Transverse colon (tissue), 4 donors: ENCODE data around the gene HAO2. TPM values are rescaled to one million over a fixed set of nuclear protein-coding genes. Genes with fewer than 3 reads are reported as not detected.

Source experiments
- DNase-seq: peaks from one replicate; pipeline ENCODE4 v3.0.0-alpha.2; 2019
- H3K27ac ChIP-seq, 4 donors: fragments of 200-600 bp; sonication (generic); 2 replicates each; pipeline ENCODE4 v1.5.1; 2016 to 2018; ENCODE audit warnings: inconsistent platforms in 4 of 4
- H3K27me3 ChIP-seq: fragments of 200-600 bp; sonication (generic); 2 replicates; pipeline ENCODE4 v1.5.1; 2017; ENCODE audit warnings: inconsistent platforms
- H3K36me3 ChIP-seq, 4 donors: fragments of 200-600 bp; sonication (generic); 2 replicates each; pipeline ENCODE4 v1.5.1; 2017 to 2019; ENCODE audit warnings: inconsistent platforms in 4 of 4
- H3K4me1 ChIP-seq, 4 donors: fragments of 200-600 bp; sonication (generic); 2 replicates each; pipeline ENCODE4 v1.5.1; 2017 to 2020; ENCODE audit warnings: inconsistent platforms in 4 of 4
- H3K4me3 ChIP-seq, 4 donors: fragments of 200-600 bp; sonication (generic); 1 replicate in 1 of 4; 2 replicates in 3 of 4; pipeline versions ENCODE4 v1.5.1 to v1.6.1; 2017 to 2019; ENCODE audit warnings: inconsistent platforms in 4 of 4
- H3K9me3 ChIP-seq, 2 donors: fragments of 200-600 bp; sonication (generic); 2 replicates each; pipeline ENCODE4 v1.5.1; 2017 to 2019; ENCODE audit warnings: inconsistent platforms in 2 of 2
- EP300 ChIP-seq: sonication (generic); formaldehyde crosslinking; IDR thresholded peaks from one replicate; pipeline ENCODE4 v1.6.1; 2017; ENCODE audit warnings: antibody characterized with exemption, low read depth
- POLR2A ChIP-seq: fragments of 450-650 bp; IDR thresholded peaks from one replicate; pipeline ENCODE4 v1.6.1; 2016; ENCODE audit warnings: antibody characterized with exemption, mild to moderate bottlenecking, moderate library complexity
- POLR2AphosphoS5 ChIP-seq, 3 donors: sonication (generic); formaldehyde crosslinking; IDR thresholded peaks; one replicate each; pipeline ENCODE4 v1.6.1; 2016; ENCODE audit warnings: antibody characterized with exemption in 3 of 3
- WGBS, 2 donors: methylation state at CpG; one replicate each; pipeline ENCODE4 v1.1.5; 2018; ENCODE audit warnings: low coverage in 1 of 2; 5-methylcytosine and 5-hydroxymethylcytosine counted together
- in situ Hi-C, 4 donors: fragments of 200-750 bp; cut with MboI; loops; one replicate each; pipeline versions ENCODE4 v1.15.0 to v1.15.1; 2017; ENCODE audit warnings: low sequenced_read_pairs in 3 of 4, low pct_ligation_motif_present in 1 of 4, low pct_unique_long_range_greater_than_20kb in 1 of 4
- intact Hi-C: fragments of 100-400 bp; cut with DNase I; formaldehyde crosslinking; loops from one replicate; pipeline ENCODE4 v1.15.1; 2023; ENCODE audit warnings: low total_unique reads
- total RNA-seq, 4 donors: library from RNA; depleted of rRNA; stranded (reverse); fragments of >200 nt; gene quantifications; one replicate each; pipeline ENCODE4 v1.1.0, GENCODE V29; 2016
- TF ChIP-seq, protein P1 (sequence below), 5 experiments: fragments of 200-600 bp in 3 of 5; fragments of 450-650 bp in 2 of 5; sonication (generic) in 3 of 5; IDR thresholded peaks; 1 replicate in 2 of 5; 2 replicates in 3 of 5; pipeline ENCODE4 v1.5.1; 2016 to 2017; ENCODE audit warnings: antibody characterized with exemption in 5 of 5, inconsistent platforms in 3 of 5, mild to moderate bottlenecking in 2 of 5, moderate library complexity in 1 of 5

Gene HAO2
- total RNA-seq, 4 donors from 2014 or later = not detected

GRCh38 chr1:119380304-119380703, 11.7 kb downstream of the HAO2 start:
- H3K27me3 ChIP-seq = no peaks in the 10 kb centered on the region
- H3K27ac ChIP-seq = no peak overlapping the region
- 67 to 83% methylated on average over 1 to 2 of the region's 2 CpGs for WGBS, 2 donors
- H3K36me3 ChIP-seq = no peaks in the 10 kb centered on the region
- no peak for DNase-seq
- H3K9me3 ChIP-seq = no peaks in the 10 kb centered on the region
- in situ Hi-C loops (no loop called here), intact Hi-C loops (no loop called here)
- TF ChIP-seq EP300 (no peak), POLR2A (no peak), POLR2AphosphoS5 (IDR thresholded peaks at IDR 0.05) (no peak)
- TF ChIP-seq, protein P1, sequence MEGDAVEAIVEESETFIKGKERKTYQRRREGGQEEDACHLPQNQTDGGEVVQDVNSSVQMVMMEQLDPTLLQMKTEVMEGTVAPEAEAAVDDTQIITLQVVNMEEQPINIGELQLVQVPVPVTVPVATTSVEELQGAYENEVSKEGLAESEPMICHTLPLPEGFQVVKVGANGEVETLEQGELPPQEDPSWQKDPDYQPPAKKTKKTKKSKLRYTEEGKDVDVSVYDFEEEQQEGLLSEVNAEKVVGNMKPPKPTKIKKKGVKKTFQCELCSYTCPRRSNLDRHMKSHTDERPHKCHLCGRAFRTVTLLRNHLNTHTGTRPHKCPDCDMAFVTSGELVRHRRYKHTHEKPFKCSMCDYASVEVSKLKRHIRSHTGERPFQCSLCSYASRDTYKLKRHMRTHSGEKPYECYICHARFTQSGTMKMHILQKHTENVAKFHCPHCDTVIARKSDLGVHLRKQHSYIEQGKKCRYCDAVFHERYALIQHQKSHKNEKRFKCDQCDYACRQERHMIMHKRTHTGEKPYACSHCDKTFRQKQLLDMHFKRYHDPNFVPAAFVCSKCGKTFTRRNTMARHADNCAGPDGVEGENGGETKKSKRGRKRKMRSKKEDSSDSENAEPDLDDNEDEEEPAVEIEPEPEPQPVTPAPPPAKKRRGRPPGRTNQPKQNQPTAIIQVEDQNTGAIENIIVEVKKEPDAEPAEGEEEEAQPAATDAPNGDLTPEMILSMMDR (IDR thresholded peaks at IDR 0.05) = no peak
- H3K4me3 ChIP-seq = no peak overlapping the region
- no peaks in the 10 kb centered on the region for H3K4me1 ChIP-seq

- no peaks in the 10 kb centered on the region for H3K27me3 ChIP-seq
- H3K27ac ChIP-seq = no peak overlapping the region
- WGBS, 2 donors = 88 to 100% methylated on average over 2 to 5 of the region's 5 CpGs
- TF ChIP-seq POLR2AphosphoS5 (IDR thresholded peaks at IDR 0.05) (no peak), EP300 (no peak), POLR2A (no peak)
- TF ChIP-seq, protein P1 (IDR thresholded peaks at IDR 0.05) = no peak
- H3K4me3 ChIP-seq = no peak overlapping the region
- in situ Hi-C loops = no loop called here
- intact Hi-C loops = no loop called here
- H3K4me1 ChIP-seq = no peaks in the 10 kb centered on the region
- DNase-seq = no peak
- H3K9me3 ChIP-seq = no peaks in the 10 kb centered on the region
- no peaks in the 10 kb centered on the region for H3K36me3 ChIP-seq
These were observed 12.5 kb downstream of the HAO2 start for GRCh38 chr1:119380983-119381662.

DNA sequence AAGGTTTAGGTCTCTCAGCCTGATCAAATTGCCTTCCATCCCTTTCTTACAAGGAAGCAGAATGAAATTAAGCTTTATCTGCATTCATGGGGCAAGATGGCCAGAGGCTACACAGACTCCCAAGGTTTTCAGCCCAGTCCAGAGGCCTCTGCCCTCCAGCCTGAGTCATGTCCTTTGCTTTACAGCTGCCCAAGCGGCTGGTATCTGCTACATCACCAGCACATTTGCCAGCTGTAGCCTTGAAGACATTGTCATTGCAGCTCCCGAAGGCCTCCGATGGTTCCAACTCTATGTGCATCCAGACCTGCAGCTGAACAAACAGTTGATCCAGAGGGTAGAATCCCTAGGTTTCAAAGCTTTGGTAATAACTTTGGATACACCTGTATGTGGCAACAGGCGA, 16.0 kb downstream of the HAO2 start:
- in situ Hi-C loops (no loop called here), intact Hi-C loops (no loop called here)
- Histone ChIP-seq H3K9me3 (no peaks in the 10 kb centered on the region), H3K27me3 (no peaks in the 10 kb centered on the region), H3K36me3 (no peaks in the 10 kb centered on the region), H3K27ac (no peak overlapping the region), H3K4me1 (no peaks in the 10 kb centered on the region), H3K4me3 (no peak overlapping the region)
- no peak for DNase-seq
- TF ChIP-seq EP300 (no peak), POLR2AphosphoS5 (IDR thresholded peaks at IDR 0.05) (no peak), POLR2A (no peak)
- TF ChIP-seq, protein P1 (IDR thresholded peaks at IDR 0.05) = no peak
- WGBS, 2 donors = 90% methylated on average over 4 of the region's 4 CpGs; no CpG with 5 or more reads in 1 of the 2 donors

GRCh38 chr1:119385650-119386049, 17.1 kb downstream of the HAO2 start:
- 89 to 91% methylated on average over 1 of the region's 1 CpG for WGBS, 2 donors
- H3K27me3 ChIP-seq = no peaks in the 10 kb centered on the region
- intact Hi-C loops = no loop called here
- no peak overlapping the region for H3K4me3 ChIP-seq
- no peak overlapping the region for H3K27ac ChIP-seq
- H3K36me3 ChIP-seq = no peaks in the 10 kb centered on the region
- H3K9me3 ChIP-seq = no peaks in the 10 kb centered on the region
- H3K4me1 ChIP-seq = peaks cover 0 to 5% (median 2%) of the 10 kb centered on the region in 4 donors
- no peak for DNase-seq
- in situ Hi-C loops = no loop called here
- TF ChIP-seq EP300 = no peak
- TF ChIP-seq POLR2A = no peak
- TF ChIP-seq, protein P1 (IDR thresholded peaks at IDR 0.05) = no peak
- TF ChIP-seq POLR2AphosphoS5 (IDR thresholded peaks at IDR 0.05) = no peak
